Osteocyte (in vitro differentiated cells): ENCODE measurements around the gene ZNF783. TPM values are rescaled to one million over a fixed set of nuclear protein-coding genes. Genes with fewer than 3 reads are reported as not detected.
A peak's percentile ranks its signal among the peaks of the same experiment; 100 is the strongest.
"Not testable (repeated sequence)": the region's sequence is repeated elsewhere in the genome, so short reads cannot be mapped to it uniquely, and the experiment has no call there.

ENCODE experiments used
- DNase-seq: peaks from one replicate; pipeline ENCODE4 v3.0.0; 2021; ENCODE audit warnings: mixed read lengths; ENCODE audit not compliant: unreplicated experiment; ENCODE audit errors: extremely low spot score
- H3K27ac Mint-ChIP-seq: one replicate; pipeline ENCODE4 v1.8.0; 2021; ENCODE audit warnings: mild to moderate bottlenecking, mixed read lengths; ENCODE audit not compliant: unreplicated experiment
- H3K27me3 Mint-ChIP-seq: one replicate; pipeline ENCODE4 v1.8.0; 2021; ENCODE audit warnings: mixed read lengths; ENCODE audit not compliant: unreplicated experiment
- H3K36me3 Mint-ChIP-seq: one replicate; pipeline ENCODE4 v1.8.0; 2021; ENCODE audit warnings: mixed read lengths; ENCODE audit not compliant: unreplicated experiment
- H3K4me1 Mint-ChIP-seq: one replicate; pipeline ENCODE4 v1.8.0; 2021; ENCODE audit warnings: mixed read lengths; ENCODE audit not compliant: unreplicated experiment
- H3K4me3 Mint-ChIP-seq: one replicate; pipeline ENCODE4 v1.8.0; 2021; ENCODE audit warnings: mild to moderate bottlenecking, moderate library complexity, mixed read lengths; ENCODE audit not compliant: unreplicated experiment
- H3K9me3 Mint-ChIP-seq: one replicate; pipeline ENCODE4 v1.8.0; 2021; ENCODE audit warnings: mixed read lengths; ENCODE audit not compliant: unreplicated experiment
- total RNA-seq: library from RNA; stranded (reverse); gene quantifications from 2 replicates; pipeline ENCODE4 v1.2.1, GENCODE V29; 2021
- TF ChIP-seq, protein P1 (sequence below): fragments of 200-600 bp; sonication (generic); IDR thresholded peaks from 2 replicates; pipeline ENCODE4 v1.5.0; 2021; ENCODE audit warnings: antibody characterized with exemption, mild to moderate bottlenecking, moderate library complexity

The ZNF783 gene
- total RNA-seq, 1 donor from 2014 or later, result 26.0 TPM

- Mint-ChIP-seq H3K27me3 (no peaks in the 10 kb centered on the region), H3K9me3 (no peaks in the 10 kb centered on the region), H3K27ac (no peak overlapping the region), H3K36me3 (peaks cover 12% of the 10 kb centered on the region), H3K4me1 (peaks cover 9% of the 10 kb centered on the region), H3K4me3 (no peak overlapping the region)
- TF ChIP-seq, protein P1, sequence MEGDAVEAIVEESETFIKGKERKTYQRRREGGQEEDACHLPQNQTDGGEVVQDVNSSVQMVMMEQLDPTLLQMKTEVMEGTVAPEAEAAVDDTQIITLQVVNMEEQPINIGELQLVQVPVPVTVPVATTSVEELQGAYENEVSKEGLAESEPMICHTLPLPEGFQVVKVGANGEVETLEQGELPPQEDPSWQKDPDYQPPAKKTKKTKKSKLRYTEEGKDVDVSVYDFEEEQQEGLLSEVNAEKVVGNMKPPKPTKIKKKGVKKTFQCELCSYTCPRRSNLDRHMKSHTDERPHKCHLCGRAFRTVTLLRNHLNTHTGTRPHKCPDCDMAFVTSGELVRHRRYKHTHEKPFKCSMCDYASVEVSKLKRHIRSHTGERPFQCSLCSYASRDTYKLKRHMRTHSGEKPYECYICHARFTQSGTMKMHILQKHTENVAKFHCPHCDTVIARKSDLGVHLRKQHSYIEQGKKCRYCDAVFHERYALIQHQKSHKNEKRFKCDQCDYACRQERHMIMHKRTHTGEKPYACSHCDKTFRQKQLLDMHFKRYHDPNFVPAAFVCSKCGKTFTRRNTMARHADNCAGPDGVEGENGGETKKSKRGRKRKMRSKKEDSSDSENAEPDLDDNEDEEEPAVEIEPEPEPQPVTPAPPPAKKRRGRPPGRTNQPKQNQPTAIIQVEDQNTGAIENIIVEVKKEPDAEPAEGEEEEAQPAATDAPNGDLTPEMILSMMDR, result no peak
- no peak for DNase-seq
Measured at GRCh38 chr7:149228831-149229471, 33.0 kb upstream of the ZNF783 start.

GRCh38 chr7:149229526-149229925 lies 32.5 kb upstream of the ZNF783 start:
- H3K36me3 Mint-ChIP-seq, result peaks cover 12% of the 10 kb centered on the region
- no peaks in the 10 kb centered on the region for H3K27me3 Mint-ChIP-seq
- no peak for DNase-seq
- peaks cover 10% of the 10 kb centered on the region for H3K4me1 Mint-ChIP-seq
- H3K4me3 Mint-ChIP-seq, result no peak overlapping the region
- H3K9me3 Mint-ChIP-seq, result no peaks in the 10 kb centered on the region
- TF ChIP-seq, protein P1, result no peak
- no peak overlapping the region for H3K27ac Mint-ChIP-seq

- Mint-ChIP-seq H3K27ac (no peak overlapping the region), H3K9me3 (no peaks in the 10 kb centered on the region), H3K36me3 (no peaks in the 10 kb centered on the region), H3K4me1 (peaks cover 10% of the 10 kb centered on the region), H3K27me3 (no peaks in the 10 kb centered on the region), H3K4me3 (no peak overlapping the region)
- TF ChIP-seq, protein P1, result no peak
- DNase-seq, result no peak
Measured at GRCh38 chr7:149232362-149232761, 29.6 kb upstream of the ZNF783 start.

DNA sequence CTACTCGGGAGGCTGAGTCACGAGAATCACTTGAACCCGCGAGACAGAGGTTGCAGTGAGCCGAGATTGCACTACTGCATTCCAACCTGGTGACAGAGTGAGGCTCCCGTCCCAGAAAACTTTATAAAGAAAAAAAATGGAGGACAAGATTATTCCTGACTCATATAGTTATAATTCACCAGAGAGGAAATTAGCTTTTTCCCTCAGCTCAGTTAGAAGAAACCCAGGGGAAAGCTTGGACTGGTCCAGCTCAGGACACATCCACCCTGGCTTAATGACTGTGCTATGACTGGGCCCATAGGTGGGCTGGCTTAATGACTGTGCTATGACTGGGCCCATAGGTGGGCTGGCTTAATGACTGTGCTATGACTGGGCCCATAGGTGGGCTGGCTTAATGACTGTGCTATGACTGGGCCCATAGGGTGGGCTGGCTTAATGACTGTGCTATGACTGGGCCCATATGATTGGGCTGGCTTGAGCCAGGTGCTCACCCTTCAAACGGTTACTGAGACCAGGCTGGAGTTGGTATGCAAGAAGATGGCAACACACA lies 28.3 kb upstream of the ZNF783 start:
- peak overlapping the region; percentile 69 for H3K27ac Mint-ChIP-seq
- not testable (repeated sequence) for H3K36me3 Mint-ChIP-seq, H3K27me3 Mint-ChIP-seq, H3K4me3 Mint-ChIP-seq, H3K9me3 Mint-ChIP-seq, DNase-seq
- peaks cover 10% of the 10 kb centered on the region for H3K4me1 Mint-ChIP-seq

DNA sequence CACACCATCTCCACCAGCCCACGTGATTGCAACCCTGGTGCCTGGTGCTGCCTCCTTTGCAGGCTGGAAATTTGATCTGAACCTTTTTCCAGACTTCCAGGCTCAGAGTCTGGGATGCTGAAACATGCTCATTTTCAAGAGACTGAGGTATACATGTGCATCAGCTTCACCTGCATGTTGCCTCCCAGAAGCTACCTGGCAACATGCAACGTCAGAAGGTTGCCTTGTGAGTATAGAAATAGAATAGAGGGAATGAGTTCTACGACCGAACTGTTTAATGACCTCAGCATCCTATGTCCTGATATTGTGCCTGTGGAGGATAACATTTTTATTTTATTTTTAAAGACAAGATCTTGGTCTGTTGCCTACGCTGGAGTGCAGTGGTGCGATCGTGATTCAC lies 24.5 kb upstream of the ZNF783 start:
- Mint-ChIP-seq H3K27ac (no peak overlapping the region), H3K4me3 (no peak overlapping the region), H3K4me1 (peaks cover 28% of the 10 kb centered on the region), H3K27me3 (no peaks in the 10 kb centered on the region), H3K36me3 (peaks cover 3% of the 10 kb centered on the region), H3K9me3 (peaks cover 3% of the 10 kb centered on the region)
- no peak for DNase-seq
- TF ChIP-seq, protein P1, result no peak
